ENCODE measurements around the gene ACSBG1.
"Not testable (repeated sequence)": the region's sequence is repeated elsewhere in the genome, so short reads cannot be mapped to it uniquely, and the experiment has no call there.

The ACSBG1 gene

GRCh38 chr15:78167227-78167888 is 67.0 kb downstream of the ACSBG1 start:
- no peak for DNase-seq (ENCODE audit: low read depth in 2 of 2)

GRCh38 chr15:78164010-78164409 is 70.4 kb downstream of the ACSBG1 start:
- no peak for DNase-seq (ENCODE audit: low read depth in 2 of 2)

- DNase-seq (ENCODE audit: low read depth in 2 of 2): no peak
Measured at GRCh38 chr15:78162038-78162437, 72.3 kb downstream of the ACSBG1 start.

DNA sequence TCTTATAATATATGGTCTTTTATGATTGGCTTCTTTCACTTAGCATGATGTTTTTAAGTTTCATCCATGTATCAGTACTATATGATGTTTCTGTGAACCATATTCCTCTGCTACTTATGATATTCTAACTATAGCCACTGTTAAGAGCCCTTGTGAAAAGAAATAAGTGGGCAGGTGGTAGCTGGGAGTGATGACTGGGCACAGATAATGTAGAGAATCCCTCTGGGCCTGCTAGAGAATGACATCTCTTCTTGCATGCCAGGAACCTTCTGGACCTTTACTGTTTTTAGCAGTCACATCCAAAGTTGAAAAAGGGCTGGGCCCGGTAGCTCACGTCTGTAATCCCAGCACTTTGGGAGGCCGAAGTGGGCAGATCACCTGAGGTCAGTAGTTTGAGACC is 75.0 kb downstream of the ACSBG1 start:
- DNase-seq (ENCODE audit: low read depth in 2 of 2): no peak

DNA sequence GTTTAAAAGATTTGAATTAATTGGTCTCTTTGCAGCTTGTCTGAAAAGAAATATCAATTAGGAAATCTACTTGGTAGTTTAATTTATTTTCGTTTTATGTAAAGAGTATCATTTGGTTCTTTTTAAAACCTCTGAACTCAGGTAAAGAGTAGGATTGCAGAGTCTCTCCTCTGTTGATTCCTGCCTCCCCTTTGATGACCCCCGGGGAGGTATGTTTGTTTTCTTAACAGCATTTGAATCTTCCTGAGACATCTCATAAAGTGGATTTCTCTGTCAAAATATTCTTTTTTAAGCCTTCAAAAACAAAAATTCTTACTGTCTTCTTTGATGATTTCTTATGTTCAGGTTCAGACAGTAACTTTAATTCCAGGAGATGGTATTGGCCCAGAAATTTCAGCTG is 77.2 kb downstream of the ACSBG1 start:
- no peak for DNase-seq (ENCODE audit: low read depth in 2 of 2)

DNA sequence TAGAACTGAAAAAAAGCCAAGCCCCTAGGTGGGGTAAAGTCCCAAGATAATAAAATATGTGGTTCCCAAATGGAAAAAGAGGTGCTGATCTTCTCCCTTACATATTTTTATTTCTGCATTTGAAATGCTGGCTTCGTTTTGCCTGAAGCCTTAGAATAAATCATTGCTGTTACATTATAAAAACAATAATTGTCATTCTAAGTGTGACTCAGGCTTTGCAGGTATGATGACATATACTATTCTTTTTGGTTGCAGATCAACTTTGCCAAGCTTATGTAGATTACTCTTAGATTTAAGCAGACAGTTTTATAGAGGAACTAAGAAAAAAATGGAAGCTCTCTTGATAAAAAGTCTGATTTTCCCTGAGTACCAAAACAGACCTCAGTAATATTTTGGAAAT is 77.7 kb downstream of the ACSBG1 start:
- no peak for DNase-seq (ENCODE audit: low read depth in 2 of 2)

- DNase-seq (ENCODE audit: low read depth in 2 of 2): no peak
Measured at GRCh38 chr15:78155355-78155939, 78.9 kb downstream of the ACSBG1 start.

GRCh38 chr15:78154955-78155354 is 79.4 kb downstream of the ACSBG1 start:
- DNase-seq (ENCODE audit: low read depth in 2 of 2): no peak

GRCh38 chr15:78151075-78151474 is 83.3 kb downstream of the ACSBG1 start:
- DNase-seq (ENCODE audit: low read depth in 2 of 2): not testable (repeated sequence)

DNA sequence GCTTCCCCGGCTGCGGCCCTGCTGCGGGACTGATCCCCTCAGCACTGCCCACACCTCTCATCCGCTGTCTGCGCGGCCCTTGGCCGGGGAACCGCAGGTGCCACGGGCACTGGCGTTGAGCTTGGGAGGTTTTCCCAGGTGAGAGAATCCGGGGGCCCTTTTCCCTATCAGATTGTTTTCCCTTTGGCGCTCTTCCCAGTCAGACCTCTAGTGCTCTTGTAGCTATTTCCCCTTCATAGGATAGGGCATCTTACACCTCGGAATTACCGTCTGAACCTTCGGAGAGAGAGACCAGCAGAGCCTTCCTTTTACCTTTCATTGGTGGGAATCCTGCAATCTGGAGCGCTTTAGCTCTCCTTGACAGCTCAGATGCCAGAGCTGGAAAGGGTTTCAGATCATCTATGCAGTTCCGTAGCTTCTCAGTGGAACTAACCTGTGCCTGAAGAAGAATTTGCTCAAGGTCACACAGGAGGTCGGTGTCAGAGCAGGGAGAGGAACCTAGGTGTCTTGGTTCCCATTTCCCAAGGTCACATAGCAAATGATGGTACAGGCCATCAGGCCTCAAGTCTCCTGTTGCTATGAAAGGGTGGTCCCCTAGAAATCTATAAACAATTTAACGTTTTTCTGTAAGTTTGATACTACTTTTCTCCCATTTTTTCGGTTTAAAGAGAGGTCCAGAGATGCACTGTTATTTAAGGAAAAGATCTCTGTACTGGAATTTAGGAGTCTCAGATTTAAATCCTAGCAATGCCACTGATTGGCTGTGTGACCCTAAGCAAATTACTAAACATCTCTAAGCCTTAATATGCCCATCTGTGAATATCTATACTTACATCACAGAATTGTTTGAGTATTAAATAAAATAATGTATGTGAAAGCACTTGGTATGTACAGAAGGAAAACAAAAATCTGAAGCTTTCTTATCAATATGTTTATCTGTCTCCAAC is 84.3 kb downstream of the ACSBG1 start:
- no peak for DNase-seq (ENCODE audit: low read depth in 2 of 2)

DNA sequence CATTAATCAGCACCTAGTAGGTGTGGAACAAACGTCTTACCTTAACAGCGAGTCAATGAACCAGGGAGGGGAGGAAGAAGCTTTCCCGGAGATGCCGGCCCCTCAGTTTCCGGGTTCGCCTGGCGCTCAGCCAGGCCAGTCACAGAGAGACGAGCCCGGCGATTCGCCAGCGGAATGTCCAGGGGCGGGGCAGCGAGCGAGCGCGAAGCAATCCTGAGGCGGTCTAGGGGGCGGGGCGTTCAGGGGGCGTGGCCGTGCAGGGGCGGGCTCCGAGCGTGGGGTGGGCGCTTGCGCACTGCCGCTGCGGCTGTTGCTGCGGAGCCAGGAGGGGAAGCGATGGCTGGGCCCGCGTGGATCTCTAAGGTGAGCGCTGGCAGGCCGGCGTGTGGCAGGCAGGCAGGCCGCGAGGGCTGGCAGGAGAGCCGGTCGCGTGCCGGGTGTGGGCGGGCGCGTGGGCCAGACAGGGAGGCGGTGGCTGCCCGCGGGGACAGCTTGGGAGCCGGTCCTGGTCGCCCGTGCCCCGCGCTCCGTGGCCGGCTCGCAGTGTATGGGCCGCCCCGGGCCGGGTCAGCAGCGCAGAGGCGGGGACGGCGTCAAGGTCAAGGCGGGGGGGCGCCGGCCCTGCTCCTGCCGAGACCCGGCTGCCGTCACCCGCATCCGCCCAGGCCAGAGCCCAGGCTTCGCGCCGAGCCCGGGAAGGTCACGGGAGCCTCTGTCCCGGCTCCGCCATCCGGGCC is 85.1 kb downstream of the ACSBG1 start, which contains the start of gene IDH3A:
Gene IDH3A, plus strand, starts transcription at position 295 of the 737 bp plus-strand sequence. Its CDS starts 42 bp downstream, at position 337.
- DNase-seq (ENCODE audit: low read depth in 2 of 2): peak; percentile 99 to 100

DNA sequence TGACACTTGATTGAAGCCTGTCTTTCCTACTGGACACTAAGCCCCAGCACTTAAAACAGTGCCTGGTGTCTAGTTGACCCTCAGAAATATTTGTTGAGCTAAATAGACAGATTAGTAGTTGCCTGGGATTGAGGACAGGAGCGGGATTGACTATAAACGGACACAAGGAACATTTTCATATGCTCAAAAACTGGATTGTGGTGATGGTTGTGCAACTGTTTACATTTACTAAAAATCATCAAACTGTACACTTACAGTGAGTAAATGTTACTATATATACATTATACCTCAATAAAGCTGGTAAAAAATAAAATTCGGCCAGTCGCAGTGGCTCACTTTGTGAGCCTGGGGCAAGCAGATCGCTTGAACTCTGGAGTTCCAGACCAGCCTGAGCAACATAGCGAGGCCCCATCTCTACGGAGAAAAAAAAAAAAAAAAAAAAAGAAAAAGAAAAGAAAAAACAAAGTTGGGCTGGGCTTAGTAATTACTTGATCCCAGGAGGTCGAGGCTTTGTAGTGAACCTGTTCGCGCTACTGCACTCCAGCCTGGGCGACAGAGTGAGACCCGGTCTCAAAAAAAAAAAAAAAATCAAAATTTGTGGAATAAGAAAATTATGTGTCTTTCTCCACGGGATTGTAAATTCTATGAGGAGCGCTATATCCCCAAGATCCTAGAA is 85.8 kb downstream of the ACSBG1 start:
- DNase-seq (ENCODE audit: low read depth in 2 of 2): no peak

GRCh38 chr15:78147566-78147965 is 86.8 kb downstream of the ACSBG1 start:
- no peak for DNase-seq (ENCODE audit: low read depth in 2 of 2)

DNA sequence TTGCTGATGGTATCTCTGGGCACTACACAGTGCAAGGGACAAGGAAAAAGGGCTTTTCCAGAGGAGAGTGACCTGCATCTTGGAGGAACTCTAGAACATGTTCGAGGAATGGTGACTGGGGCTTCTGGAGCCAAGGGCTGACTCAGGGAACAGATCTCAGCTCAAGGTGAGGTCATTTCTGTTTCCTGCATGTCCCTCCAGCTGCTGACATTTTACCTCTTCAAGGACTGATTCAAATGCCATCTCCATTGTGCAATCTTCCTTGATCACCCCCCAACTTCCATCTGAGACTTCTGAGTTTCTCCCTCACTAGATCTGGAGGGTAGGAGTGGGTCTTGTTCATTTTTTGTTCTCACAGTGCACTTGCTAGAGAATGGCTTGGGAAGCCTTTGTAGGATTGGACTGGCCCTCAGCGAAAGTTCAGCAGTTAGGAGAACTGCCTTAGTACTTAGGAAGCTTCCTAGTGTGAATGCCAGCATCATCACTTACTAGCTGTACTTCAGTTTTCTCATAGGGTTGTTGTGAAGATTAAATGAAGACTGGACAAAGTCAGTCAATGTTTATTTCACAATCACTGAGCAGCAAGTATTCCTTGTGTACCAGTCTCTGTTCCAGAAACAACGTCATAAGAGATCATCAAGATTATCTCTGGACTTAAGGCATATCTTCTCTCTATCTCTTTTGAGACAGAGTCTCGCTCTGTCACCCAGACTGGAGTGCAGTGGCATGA is 87.8 kb downstream of the ACSBG1 start:
- DNase-seq (ENCODE audit: low read depth in 2 of 2): no peak

DNA sequence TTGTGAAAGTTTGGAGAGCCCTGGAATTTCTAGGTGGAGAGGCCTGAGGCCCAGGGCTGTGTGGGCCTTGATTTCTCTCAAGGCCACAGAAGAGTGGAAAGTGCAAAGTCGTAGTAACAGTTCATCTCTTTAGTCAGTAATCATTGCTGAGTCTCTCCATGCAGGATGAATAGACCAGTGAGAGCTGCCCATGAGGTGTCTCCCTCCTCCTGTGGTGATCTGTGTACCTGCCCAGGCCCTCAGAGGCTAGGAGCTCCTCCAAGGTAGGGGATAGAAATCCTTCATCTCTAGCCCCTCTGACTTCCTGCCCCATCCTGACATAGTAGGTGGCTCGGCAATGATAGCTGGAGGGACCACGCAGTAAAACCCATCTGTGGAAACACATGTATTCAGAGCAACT is 92.0 kb downstream of the ACSBG1 start:
- no peak for DNase-seq (ENCODE audit: low read depth in 2 of 2)

- DNase-seq (ENCODE audit: low read depth in 2 of 2): no peak
Measured at GRCh38 chr15:78140292-78140691, 94.1 kb downstream of the ACSBG1 start.

DNA sequence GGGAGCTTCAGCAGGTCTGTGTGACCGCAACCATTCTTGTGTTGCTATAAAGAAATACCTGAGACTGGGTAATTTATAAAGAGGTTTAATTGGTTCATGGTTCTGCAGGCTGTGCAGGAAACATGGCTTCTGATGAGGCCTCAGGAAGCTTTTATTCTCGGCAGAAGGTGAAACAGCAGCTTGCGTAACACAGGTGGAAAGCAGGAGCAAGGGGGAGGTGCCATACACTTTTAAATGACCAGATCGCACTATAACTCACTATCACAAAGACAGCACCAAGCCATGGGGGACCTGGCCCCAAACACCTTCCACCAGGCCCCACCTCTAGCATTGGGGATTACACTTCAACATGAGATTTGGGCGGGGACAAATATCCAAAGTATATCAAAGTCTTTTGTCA is 94.8 kb downstream of the ACSBG1 start:
- DNase-seq (ENCODE audit: low read depth in 2 of 2): no peak

- no peak for DNase-seq (ENCODE audit: low read depth in 2 of 2)
Measured at GRCh38 chr15:78133801-78134200, 100.6 kb downstream of the ACSBG1 start.

DNA sequence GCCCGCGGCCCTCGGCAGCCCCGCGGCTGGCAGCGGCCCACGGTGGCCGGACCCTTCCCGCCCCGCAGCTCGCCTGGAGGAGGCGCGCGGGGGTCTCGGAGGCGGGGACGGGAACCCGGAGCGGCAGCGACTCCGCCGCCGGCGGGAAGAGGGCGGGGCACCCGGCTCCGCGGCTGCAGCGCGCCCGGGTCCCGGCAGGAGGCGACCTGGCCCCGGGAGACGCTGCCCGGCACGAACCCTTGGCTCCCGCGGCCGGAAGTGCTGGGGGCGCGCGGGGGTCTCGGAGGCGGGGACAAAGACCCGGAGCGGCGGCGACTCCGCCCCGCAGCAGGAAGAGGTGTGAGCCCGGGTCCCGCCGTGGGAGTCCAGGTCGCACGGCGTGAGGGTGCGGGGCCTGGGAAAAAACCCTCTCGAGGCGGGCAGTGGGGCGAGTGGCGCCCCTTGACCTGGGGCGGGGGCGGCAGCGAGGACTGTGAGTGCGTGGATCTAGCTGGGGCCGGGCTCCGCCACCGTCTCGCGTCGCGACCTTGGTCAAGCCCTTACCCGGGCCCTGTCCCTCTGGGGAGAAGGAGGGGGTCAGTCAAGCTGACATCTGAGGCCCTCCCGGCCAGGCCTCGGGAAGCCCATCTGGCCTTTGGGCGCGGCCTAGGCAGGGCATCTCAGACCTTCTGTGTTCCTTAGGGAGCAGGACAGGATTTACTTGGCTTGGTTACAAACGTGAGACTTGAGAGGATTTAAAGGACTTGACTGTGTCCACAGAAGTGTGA is 102.9 kb downstream of the ACSBG1 start, which contains the start of gene CIB2:
Gene CIB2, minus strand, starts transcription at position 151 of the 767 bp plus-strand sequence. CDS start 230 bp downstream, outside the sequence.
- DNase-seq (ENCODE audit: low read depth in 2 of 2): peak; percentile 45 to 57

Measured in stimulated activated CD4-positive, alpha-beta T cell treated with anti-CD3 and anti-CD28 coated beads, Interleukin-1b, Interleukin-23, amount 100 ng/mL, for 1 hour (primary cell).